HCT116 (cell line): ENCODE data around the gene ALDH1L1. TPM values are rescaled to one million over a fixed set of nuclear protein-coding genes. Genes with fewer than 3 reads are reported as not detected.

Experiments used
- ATAC-seq: fragments of 200-7000 bp; cut with Tn5 transposase; 2 replicates; pipeline ENCODE4 v1.9.1; 2020; ENCODE audit warnings: mild to moderate bottlenecking, moderate library complexity
- BruUV-seq: library from RNA; stranded (reverse); fragments of 400-500 nt; replicated peaks from 2 replicates; lab custom pipeline; 2021; lab: Mats Ljungman, UMichigan
- CTCF ChIA-PET: fragments of 300-600 bp; sonication (Branson Sonifier 250); formaldehyde crosslinking; loops from one replicate; lab custom pipeline; 2021; ENCODE audit warnings: antibody characterized with exemption; lab: Charles Lee
- POLR2A ChIA-PET: fragments of 300-600, 350-600 bp; sonication (Branson Sonifier 250); formaldehyde crosslinking; loops from one replicate; lab custom pipeline; 2021; ENCODE audit warnings: antibody characterized with exemption; lab: Charles Lee
- RAD21 ChIA-PET, 2 experiments: fragments of 300-600 bp; sonication (Branson Sonifier 250); formaldehyde crosslinking; loops; one replicate each; lab custom pipeline; 2023; ENCODE audit warnings: low total read pairs in 2 of 2; ENCODE audit not compliant: uncharacterized antibody in 2 of 2, unreplicated experiment in 2 of 2, low non-redundant PET in 1 of 2; lab: Charles Lee
- DNase-seq: peaks from one replicate; pipeline ENCODE4 v3.0.0-alpha.2; 2010; ENCODE audit warnings: low read depth, low spot score
- H2AFZ ChIP-seq: fragments of 200-600 bp; shearing (Covaris generic), sonication (generic); 2 replicates; pipeline ENCODE4 v1.6.1; 2017; ENCODE audit warnings: low read depth, mixed run types, mixed read lengths, antibody characterized with exemption, low read length; ENCODE audit not compliant: poor library complexity, severe bottlenecking
- H3K27ac ChIP-seq: 2 replicates; pipeline ENCODE4 v1.5.1; 2012; ENCODE audit warnings: low read depth, low read length
- H3K27me3 ChIP-seq: fragments of 200-600 bp; sonication (generic); 2 replicates; pipeline ENCODE4 v1.6.1; 2016; ENCODE audit warnings: mixed run types, low read length, mixed read lengths; ENCODE audit not compliant: insufficient read depth
- H3K36me3 ChIP-seq, 2 experiments: fragments of 200-500 bp in 1 of 2; fragments of 200-600 bp in 1 of 2; sonication (Bioruptor generic) in 1 of 2; sonication (generic) in 1 of 2; 2 replicates each; pipeline versions ENCODE4 v1.5.1 to v1.6.1; 2014 to 2016; ENCODE audit warnings: low read length in 2 of 2, inconsistent platforms in 1 of 2, mixed read lengths in 1 of 2, mixed run types in 1 of 2; ENCODE audit not compliant: insufficient read depth in 2 of 2, control insufficient read depth in 1 of 2
- H3K4me1 ChIP-seq, 2 experiments: fragments of 200-600 bp in 1 of 2; sonication (generic) in 1 of 2; 2 replicates each; pipeline versions ENCODE4 v1.5.1 to v1.6.1; 2012 to 2017; ENCODE audit warnings: low read length in 2 of 2, inconsistent platforms in 1 of 2, mild to moderate bottlenecking in 1 of 2, mixed read lengths in 1 of 2, mixed run types in 1 of 2, moderate library complexity in 1 of 2; ENCODE audit not compliant: insufficient read depth in 2 of 2, control insufficient read depth in 1 of 2
- H3K4me2 ChIP-seq: fragments of 200-600 bp; sonication (generic); 2 replicates; pipeline ENCODE4 v1.6.1; 2017; ENCODE audit warnings: mixed run types, low read length, mixed read lengths
- H3K4me3 ChIP-seq, 2 experiments: fragments of 200-600 bp in 1 of 2; sonication (generic) in 1 of 2; replicated peaks in 1 of 2; 2 replicates each; pipeline ENCODE4 v1.5.1; 2011 to 2016; ENCODE audit warnings: low read length in 2 of 2, control low read depth in 1 of 2, low read depth in 1 of 2, mild to moderate bottlenecking in 1 of 2, mixed read lengths in 1 of 2, mixed run types in 1 of 2
- H3K79me2 ChIP-seq: fragments of 200-600 bp; sonication (generic); 2 replicates; pipeline ENCODE4 v1.6.1; 2017; ENCODE audit warnings: mild to moderate bottlenecking, mixed run types, low read length, moderate library complexity, mixed read lengths; ENCODE audit not compliant: insufficient read depth
- H3K9ac ChIP-seq: fragments of 200-600 bp; sonication (generic); 2 replicates; pipeline ENCODE4 v1.6.1; 2016; ENCODE audit warnings: low read length, mixed read lengths
- H3K9me2 ChIP-seq: fragments of 200-600 bp; sonication (generic), shearing (Covaris generic); 2 replicates; pipeline ENCODE4 v1.6.1; 2017; ENCODE audit warnings: mixed run types, mild to moderate bottlenecking, moderate library complexity; ENCODE audit not compliant: insufficient read depth
- H3K9me3 ChIP-seq, 2 experiments: fragments of 200-500 bp in 1 of 2; fragments of 200-600 bp in 1 of 2; sonication (Bioruptor generic) in 1 of 2; sonication (generic) in 1 of 2; 2 replicates each; pipeline ENCODE4 v1.6.1; 2014 to 2017; ENCODE audit warnings: low read length in 2 of 2, mixed read lengths in 2 of 2, inconsistent platforms in 1 of 2, low read depth in 1 of 2, mild to moderate bottlenecking in 1 of 2, mixed run types in 1 of 2, moderate library complexity in 1 of 2; ENCODE audit not compliant: control insufficient read depth in 1 of 2, insufficient read depth in 1 of 2
- H4K20me1 ChIP-seq: fragments of 200-600 bp; sonication (generic), shearing (Covaris generic); 2 replicates; pipeline ENCODE4 v1.6.1; 2017; ENCODE audit warnings: mixed run types, mild to moderate bottlenecking, moderate library complexity; ENCODE audit not compliant: insufficient read depth
- ATF3 ChIP-seq: IDR thresholded peaks from 2 replicates; pipeline ENCODE4 v1.6.1; 2012
- CBX3 ChIP-seq: IDR thresholded peaks from 2 replicates; pipeline ENCODE4 v1.6.1; 2012; ENCODE audit warnings: low read depth
- CTCF ChIP-seq, 3 experiments: fragments of 200-600 bp in 1 of 3; sonication (generic) in 1 of 3; IDR thresholded peaks in 2 of 3; conservative IDR thresholded peaks in 1 of 3; 2 replicates each; pipeline ENCODE4 v1.5.1; 2012 to 2017; ENCODE audit warnings: low read depth in 2 of 3, low read length in 2 of 3, antibody characterized with exemption in 1 of 3, borderline replicate concordance in 1 of 3, control low read depth in 1 of 3, mild to moderate bottlenecking in 1 of 3, mixed read lengths in 1 of 3, mixed run types in 1 of 3, moderate library complexity in 1 of 3; ENCODE audit not compliant: insufficient read depth in 1 of 3
- EGR1 ChIP-seq: IDR thresholded peaks from 2 replicates; pipeline ENCODE4 v1.6.1; 2012; ENCODE audit warnings: low read depth
- ELF1 ChIP-seq: IDR thresholded peaks from 2 replicates; pipeline ENCODE4 v1.6.1; 2012; ENCODE audit warnings: low read depth, borderline replicate concordance
- EZH2 ChIP-seq: fragments of 200-600 bp; sonication (generic); IDR thresholded peaks from 2 replicates; pipeline ENCODE4 v1.6.1; 2017; ENCODE audit warnings: antibody characterized with exemption, mixed run types
- EZH2phosphoT487 ChIP-seq: fragments of 200-600 bp; IDR thresholded peaks from 2 replicates; pipeline ENCODE4 v1.6.1; 2018; ENCODE audit warnings: antibody characterized with exemption, borderline replicate concordance
- FOSL1 ChIP-seq: IDR thresholded peaks from 2 replicates; pipeline ENCODE4 v1.6.1; 2012; ENCODE audit warnings: low read depth
- MAX ChIP-seq: IDR thresholded peaks from 2 replicates; pipeline ENCODE4 v1.6.1; 2012
- POLR2A ChIP-seq: IDR thresholded peaks from 2 replicates; pipeline ENCODE4 v1.7.0; 2011; ENCODE audit warnings: borderline replicate concordance; ENCODE audit not compliant: insufficient read depth, insufficient read length; ENCODE audit errors: extremely low read depth
- RAD21 ChIP-seq: IDR thresholded peaks from 2 replicates; pipeline ENCODE4 v1.6.1; 2012; ENCODE audit warnings: low read depth, mild to moderate bottlenecking
- SIN3A ChIP-seq: IDR thresholded peaks from 2 replicates; pipeline ENCODE4 v1.6.1; 2012; ENCODE audit warnings: low read depth
- SRF ChIP-seq: IDR thresholded peaks from 2 replicates; pipeline ENCODE4 v1.6.1; 2012; ENCODE audit warnings: low read depth
- ZFX ChIP-seq: fragments of 450-650 bp; IDR thresholded peaks from 2 replicates; pipeline ENCODE4 v1.6.1; 2017
- intact Hi-C: fragments of 100-400 bp; cut with micrococcal nuclease; formaldehyde crosslinking; loops from 2 replicates; pipeline ENCODE4 v1.10.0; 2022
- total RNA-seq: library from RNA; stranded (reverse); gene quantifications from one replicate; pipeline ENCODE4 v1.2.1, GENCODE V29; 2021; ENCODE audit not compliant: unreplicated experiment

ALDH1L1 gene
- total RNA-seq, 1 experiment from 2014 or later: 0.81 TPM

- DNase-seq: no peak
- no peak overlapping the region for H3K4me3 ChIP-seq
- intact Hi-C loops: loop anchor here (10.0 kb wide), 1 partner anchor 192 kb away; no protein-coding TSS in a partner anchor
- no peak overlapping the region for H2AFZ ChIP-seq
- peaks cover 8 to 13% of the 10 kb centered on the region in 2 experiments; a peak in 3 of 4 replicates for H3K4me1 ChIP-seq
- no peak overlapping the region for H3K9ac ChIP-seq
- H3K79me2 ChIP-seq: no peaks in the 10 kb centered on the region
- H4K20me1 ChIP-seq: no peaks in the 10 kb centered on the region
- ATAC-seq: no peak
- H3K9me2 ChIP-seq: no peaks in the 10 kb centered on the region
- no peaks in the 10 kb centered on the region for H3K9me3 ChIP-seq
- ChIA-PET RAD21 (no interaction called here), CTCF (no interaction called here), POLR2A (no interaction called here)
- no peaks in the 10 kb centered on the region for H3K27me3 ChIP-seq
- no peaks in the 10 kb centered on the region for H3K36me3 ChIP-seq
- BruUV-seq: no TSS peak
- no peak overlapping the region for H3K4me2 ChIP-seq
- TF ChIP-seq SRF (no peak), MAX (no peak), FOSL1 (no peak), EZH2 (no peak), CTCF (IDR thresholded peaks at IDR 0.05 in 2 of 3, conservative IDR thresholded peaks at IDR 0.05 in 1 of 3; ENCODE audit: borderline replicate concordance in 1 of 3, insufficient read depth in 1 of 3, low read depth in 2 of 3, low read length in 2 of 3) (no peak), EGR1 (no peak), ZFX (no peak), SIN3A (no peak), POLR2A (no peak), EZH2phosphoT487 (no peak), RAD21 (no peak), ATF3 (no peak), CBX3 (no peak), ELF1 (no peak)
- no peak overlapping the region for H3K27ac ChIP-seq
These were observed 63.2 kb downstream of the ALDH1L1 start for GRCh38 chr3:126117212-126117611.
